GM03348 (cell line): ENCODE results near the gene AOC2.

Source experiments
- DNase-seq: peaks from one replicate; pipeline ENCODE4 v3.0.0; 2012; ENCODE audit warnings: low spot score

AOC2 gene, protein sequence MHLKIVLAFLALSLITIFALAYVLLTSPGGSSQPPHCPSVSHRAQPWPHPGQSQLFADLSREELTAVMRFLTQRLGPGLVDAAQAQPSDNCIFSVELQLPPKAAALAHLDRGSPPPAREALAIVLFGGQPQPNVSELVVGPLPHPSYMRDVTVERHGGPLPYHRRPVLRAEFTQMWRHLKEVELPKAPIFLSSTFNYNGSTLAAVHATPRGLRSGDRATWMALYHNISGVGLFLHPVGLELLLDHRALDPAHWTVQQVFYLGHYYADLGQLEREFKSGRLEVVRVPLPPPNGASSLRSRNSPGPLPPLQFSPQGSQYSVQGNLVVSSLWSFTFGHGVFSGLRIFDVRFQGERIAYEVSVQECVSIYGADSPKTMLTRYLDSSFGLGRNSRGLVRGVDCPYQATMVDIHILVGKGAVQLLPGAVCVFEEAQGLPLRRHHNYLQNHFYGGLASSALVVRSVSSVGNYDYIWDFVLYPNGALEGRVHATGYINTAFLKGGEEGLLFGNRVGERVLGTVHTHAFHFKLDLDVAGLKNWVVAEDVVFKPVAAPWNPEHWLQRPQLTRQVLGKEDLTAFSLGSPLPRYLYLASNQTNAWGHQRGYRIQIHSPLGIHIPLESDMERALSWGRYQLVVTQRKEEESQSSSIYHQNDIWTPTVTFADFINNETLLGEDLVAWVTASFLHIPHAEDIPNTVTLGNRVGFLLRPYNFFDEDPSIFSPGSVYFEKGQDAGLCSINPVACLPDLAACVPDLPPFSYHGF

DNA sequence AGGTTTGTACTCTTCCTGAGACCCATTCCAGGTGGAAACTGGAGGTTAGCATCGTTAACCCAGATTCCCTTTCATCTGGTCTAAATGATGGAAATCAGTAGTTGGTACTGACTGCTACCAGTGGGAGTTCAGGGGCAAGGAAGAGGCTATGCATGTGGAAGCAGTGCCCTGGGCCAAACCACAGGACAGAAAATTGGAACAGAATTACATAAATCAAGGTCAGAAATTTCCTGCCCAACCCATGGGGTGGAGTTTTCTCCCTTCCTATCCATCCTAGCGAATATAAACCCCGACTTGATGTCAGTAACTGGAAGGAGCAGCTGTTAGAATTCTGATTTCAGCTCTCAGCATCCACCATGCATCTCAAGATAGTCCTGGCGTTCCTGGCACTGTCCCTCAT lies at the start of gene AOC2:
Gene AOC2 (plus strand): TSS at position 310 of the 400 bp plus-strand sequence. CDS start 47 bp downstream, at position 357.
- no peak for DNase-seq

DNA sequence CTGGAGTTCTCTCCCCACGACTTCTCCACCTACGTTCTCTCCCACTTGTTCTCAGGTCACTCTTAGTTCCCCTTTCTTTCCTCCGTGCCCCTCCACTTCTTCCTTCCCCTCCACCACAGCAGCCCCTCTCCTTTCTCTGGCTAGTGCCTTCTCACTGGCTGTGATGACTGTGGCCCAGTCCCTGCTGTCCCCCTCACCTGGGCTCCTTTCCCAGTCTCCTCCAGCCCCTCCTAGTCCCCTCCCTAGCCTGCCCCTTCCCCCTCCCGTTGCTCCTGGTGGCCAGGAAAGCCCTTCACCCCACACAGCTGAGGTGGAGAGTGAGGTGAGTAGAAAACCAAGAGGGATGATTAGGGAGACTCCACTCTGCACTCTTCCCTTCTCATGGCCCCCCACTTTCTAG lies 49.3 kb upstream of the AOC2 start:
- no peak for DNase-seq

DNA sequence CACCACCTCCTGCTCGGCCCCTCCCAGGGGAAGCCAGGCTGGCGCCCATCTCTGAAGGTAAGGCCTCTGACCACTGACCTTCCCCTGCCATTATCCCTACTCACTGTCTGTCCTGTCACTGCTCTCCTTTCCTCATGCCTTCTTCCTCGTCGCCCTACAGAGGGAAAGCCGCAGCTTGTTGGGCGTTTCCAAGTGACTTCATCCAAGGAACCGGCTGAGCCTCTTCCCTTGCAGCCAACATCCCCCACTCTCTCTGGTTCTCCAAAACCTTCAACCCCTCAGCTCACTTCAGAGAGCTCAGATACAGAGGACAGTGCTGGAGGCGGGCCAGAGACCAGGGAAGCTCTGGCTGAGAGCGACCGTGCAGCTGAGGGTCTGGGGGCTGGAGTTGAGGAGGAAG lies 48.9 kb upstream of the AOC2 start:
- DNase-seq: no peak

DNA sequence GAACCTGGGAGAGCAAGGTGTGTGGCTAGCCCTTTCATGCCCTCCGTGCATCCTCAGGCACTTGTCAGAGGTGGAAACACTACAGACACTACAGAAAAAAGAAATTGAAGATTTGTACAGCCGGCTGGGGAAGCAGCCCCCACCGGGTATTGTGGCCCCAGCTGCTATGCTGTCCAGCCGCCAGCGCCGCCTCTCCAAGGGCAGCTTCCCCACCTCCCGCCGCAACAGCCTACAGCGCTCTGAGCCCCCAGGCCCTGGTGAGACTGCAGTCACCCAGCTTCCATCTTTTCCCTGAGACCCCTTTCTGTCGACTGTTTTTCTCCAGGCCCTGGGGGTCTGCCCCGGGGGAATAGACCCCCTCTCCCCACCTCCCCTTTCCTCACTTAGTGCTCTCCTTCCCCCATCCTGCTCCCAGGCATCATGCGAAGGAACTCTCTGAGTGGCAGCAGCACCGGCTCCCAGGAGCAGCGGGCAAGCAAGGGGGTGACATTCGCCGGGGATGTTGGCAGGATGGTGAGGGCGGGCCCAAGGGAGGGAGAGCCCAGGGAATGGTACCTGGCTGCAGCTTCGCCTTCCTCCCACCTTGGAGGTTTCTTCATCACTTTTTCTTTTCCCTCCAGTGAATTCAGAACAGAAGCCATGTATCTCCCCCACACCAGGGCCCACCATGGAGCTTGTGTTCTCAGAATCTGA lies 48.2 kb upstream of the AOC2 start:
- DNase-seq: no peak

DNA sequence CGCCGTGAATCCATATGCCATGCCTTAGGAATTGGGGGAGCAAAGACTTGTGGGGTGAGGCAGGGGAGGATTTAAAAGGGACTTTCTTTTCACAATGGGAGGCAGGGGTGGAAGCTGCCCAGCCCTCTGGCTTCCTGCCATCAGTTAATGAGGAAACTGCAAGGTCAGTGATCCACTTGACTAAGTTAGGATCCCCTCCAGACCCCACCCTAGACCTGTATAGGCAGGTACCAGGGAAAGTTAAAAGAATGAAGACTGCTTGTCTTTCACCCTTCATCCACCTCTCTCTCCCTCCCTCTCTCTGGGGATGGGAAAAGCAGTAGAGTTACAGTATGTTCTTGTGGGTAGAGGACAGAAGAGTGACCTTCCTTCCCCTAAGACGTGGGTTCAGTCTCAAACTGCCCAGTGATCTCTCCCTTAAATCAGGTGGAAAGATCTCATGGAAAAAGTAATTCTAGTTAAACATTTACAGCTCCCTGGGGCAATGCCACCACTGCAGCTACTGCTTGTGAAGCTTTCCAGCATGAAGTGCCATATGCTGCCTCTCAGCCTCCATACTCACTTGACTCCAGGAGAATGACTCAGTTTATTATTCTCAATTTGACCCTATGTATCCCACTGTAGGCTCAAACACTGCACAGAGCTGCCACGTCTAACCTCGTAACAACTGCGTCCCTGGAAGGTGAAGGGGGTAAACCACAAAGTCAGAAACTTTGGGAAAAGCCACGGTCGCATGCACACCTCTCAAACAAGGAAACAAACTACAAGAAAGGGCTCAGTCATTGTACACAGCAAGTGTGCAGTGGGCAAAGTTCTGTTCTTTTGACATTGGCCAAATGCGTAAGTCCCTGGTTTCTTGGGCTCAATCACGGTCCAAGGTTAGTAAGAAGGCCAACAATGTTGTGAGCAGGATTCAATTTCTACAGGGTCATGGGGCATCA lies 47.0 kb upstream of the AOC2 start:
- no peak for DNase-seq

DNA sequence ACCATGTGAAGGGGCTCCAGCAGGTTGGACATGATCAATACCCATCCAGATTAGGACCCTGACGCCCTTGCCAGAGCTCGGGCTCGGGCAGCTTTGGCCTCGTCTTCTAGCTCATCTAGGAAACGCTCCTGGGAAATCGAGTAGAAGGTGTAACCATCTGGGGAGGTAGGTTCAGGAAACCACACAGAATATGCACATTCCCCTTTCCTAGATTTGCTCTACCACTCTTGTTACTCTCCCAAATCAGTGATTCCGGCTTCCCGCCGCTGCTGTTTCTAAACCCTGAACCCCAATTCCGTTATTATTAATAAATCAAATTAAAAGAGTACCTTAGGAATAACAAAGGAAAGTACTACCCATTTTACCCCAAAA lies 46.4 kb upstream of the AOC2 start:
- DNase-seq: no peak

DNA sequence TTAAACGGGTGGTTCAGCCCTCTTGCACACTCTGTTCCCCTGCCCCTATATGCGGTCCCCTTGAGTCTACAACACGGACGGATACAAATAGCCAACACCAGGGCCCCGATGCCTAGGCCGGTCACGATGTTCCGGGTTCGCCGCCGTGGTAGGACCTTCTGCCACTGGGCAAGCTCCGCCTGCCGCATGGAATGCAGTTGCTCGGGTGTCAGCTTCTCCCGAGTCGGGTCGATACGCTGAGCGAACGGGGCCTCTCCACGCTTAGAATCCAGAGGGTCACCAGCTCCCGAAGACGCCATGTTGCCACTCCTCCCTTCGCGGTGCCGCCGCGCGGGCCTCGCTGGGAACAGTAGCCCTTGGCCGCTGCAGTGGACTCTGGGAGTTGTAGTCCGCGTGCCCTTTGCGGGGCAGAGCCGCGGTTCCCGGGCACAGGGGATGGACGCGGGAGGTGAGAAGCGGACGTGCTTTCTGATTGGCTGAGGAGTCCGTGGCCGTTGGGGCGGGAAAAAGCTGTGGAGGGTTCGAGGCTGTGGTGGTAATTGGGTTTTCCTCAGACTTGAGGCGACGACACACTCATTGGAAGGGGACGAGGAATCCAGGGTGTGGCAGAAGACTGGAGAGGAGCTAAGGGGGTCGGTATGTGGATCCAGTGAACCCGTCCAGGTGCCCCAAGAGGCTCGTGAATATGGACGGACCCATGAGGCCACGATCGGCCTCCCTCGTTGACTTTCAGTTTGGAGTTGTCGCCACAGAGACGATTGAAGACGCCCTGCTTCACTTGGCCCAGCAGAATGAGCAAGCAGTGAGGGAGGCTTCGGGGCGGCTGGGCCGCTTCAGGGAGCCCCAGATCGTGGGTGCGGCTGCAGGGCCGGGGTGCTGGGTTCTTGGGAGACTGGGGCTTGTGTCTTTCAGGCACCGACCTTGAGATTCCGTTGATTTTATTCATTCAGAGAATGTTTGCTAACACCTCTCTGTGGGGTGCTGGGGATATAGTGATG lies 45.7 kb upstream of the AOC2 start, which contains the start of the genes CNTD1 and COA3:
Gene CNTD1 (plus strand): TSS at position 479 of the 998 bp plus-strand sequence. CDS start 207 bp downstream, at position 686.
Gene COA3 (minus strand): TSS at position 322 of the 998 bp plus-strand sequence. CDS start 23 bp downstream, at position 299.
- peak; percentile 94 for DNase-seq

DNA sequence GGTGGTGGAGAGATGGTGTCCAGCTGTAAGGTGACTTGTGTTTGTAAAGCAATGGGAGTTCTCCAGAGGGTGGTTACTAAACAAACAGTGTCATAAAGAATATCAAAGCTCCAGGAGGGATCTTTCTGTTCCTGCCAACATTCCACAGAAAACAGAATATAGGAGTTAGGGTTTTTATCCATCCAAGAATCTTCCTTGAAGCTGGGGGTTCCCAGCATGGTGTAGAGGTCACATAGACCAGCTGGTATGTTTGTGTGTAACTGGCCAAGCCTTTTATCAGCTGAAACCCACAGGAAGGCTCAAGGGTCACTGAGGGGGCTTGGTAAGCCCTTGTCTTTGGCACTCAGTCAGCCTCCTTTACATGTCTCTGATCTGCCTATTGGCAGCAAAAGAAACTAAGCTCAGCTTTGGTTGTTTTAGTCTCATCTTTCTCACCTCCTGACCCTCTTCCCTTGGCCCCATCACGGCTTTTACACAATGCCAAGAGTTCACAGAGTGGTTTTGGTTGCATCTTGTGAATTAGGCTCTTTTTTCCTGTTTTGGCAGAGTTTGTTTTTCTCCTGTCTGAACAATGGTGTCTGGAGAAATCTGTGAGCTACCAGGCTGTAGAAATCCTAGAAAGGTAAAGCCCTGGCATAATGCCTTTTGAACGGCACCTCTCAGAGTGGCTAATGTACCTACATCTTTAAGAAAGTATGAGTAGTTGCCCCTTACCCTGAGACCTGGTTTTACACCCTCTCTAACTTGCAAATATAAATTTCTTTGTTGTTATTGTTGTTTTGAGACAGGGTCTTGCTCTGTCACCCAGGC lies 41.1 kb upstream of the AOC2 start:
- no peak for DNase-seq

DNA sequence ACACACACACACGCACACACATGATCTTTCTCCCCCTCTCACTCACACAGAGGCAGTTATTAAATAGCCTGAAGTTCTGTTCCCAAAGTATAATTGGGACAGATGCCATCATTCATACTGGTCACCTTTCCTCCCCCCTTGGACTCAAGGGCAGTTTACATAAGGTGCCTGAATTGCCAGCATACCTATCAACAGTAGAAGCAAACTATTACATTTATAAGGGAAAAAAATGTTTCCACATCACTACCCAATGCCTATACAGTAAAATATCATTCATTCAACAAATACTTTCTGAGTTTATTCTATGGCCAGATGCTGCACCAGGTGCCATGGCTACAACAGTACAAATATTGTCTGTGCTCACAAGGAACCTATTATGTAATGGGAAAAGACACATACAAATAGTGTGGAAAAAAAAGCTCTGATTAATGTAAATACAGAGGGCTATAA lies 39.4 kb upstream of the AOC2 start:
- DNase-seq: no peak

DNA sequence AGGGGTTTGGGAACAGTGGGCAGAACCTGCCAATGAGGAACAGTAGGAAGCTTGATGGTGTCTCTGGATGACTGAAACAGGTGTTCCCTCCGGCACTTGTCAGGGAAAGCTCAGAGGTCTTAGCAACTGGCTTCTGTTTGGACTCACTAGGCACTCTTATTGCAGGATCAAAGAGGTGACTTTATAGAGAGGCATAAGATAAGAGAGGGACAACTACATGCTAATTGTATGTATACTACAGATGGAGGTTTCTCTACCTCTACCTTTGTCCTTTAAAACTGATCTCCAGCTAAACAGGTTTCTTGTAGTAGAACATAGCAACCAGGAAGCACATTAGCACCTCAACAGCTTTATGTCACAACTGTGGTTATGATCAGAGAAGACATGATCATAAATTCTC lies 38.1 kb upstream of the AOC2 start:
- no peak for DNase-seq

DNA sequence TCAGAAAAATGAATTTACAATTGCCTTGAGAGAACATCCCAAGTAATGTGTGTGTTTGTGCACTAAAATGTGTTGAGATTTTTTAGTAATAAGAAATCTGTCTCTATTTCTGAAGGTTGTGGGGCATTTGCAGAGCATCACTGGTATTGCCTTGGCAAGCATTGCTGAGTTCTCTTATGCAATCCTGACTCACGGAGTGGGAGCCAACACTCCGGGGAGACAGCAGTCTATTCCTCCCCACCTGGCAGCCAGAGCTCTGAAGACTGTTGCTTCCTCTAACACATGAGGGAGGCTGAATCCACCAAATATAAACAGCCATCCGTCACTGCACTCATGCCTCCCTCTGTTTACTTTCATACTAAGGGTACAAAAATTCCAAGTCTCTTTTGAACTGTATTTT lies 35.1 kb upstream of the AOC2 start:
- DNase-seq: peak; percentile 92

DNA sequence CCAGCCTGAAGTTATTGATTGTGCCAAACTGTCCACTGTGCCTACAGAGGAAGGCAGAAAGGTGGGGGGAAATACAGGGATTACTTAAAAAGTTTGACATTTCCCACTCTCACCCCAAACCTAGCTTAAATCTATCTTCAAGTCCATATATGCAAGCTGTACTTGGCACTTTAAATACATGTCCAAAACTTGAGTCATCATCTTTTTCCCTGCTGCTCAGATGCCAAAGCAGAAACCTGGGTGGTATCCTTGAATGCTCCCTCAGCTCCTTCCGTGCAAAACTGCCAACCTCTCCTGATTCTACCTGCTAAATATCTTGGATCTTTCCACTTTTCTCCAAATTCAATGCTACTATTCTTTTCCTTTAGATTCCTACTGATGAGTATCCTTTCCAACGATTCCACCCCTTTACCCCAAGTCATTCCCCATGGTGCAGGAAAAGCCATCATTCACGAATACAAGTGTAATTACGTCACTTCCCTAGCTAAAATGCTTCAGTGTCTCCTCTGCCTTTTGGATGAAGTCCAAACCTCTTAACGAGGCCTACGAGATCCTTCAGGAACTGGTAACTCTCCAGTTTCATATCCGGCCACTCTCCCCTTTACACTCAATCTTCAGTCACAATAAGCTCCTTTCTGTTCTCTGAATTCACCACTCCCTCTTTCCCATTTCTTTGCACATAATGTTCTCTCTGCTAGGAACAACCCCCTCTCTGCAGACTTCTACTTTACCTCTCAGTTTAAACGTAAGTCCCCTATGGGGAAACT lies 29.6 kb upstream of the AOC2 start:
- peak; percentile 79 for DNase-seq

DNA sequence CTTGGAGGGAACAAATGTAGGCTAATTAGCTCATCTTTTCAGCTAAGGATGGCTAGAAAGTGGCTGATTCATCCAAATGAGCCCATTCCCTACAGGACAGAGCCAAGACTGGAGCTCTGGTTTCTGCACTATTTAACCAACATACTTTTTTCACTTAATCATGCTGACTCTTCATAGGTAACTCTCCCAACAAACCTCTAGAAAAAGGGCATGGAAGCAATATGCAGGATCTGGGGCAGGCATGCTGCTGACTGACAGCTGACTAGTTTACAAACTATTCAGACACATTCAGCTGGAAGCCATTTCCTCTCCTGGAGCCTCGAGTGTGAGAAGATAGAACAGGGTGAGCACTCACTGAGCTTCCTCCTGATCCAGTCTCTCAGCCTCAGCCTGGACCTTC lies 26.5 kb upstream of the AOC2 start:
- DNase-seq: no peak

DNA sequence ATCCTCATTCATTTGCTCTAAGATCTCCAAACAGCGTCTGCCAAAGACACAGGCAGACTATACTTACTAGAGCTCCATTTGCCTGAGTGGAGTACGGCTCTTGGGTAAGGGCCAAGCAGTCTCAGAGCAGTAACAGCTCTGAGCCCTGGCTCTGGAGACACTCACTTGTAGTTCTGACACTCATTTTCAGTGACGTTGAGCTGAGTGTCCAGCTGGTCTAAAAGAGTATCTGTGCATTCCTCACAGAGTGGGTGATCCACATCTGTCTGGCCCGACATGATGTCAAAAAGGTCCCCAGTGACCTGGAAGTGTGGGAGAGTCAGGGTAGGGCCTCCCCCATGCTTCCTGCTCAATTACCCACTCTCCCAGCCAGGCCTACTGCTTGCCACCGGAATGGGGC lies 26.0 kb upstream of the AOC2 start:
- DNase-seq: no peak

DNA sequence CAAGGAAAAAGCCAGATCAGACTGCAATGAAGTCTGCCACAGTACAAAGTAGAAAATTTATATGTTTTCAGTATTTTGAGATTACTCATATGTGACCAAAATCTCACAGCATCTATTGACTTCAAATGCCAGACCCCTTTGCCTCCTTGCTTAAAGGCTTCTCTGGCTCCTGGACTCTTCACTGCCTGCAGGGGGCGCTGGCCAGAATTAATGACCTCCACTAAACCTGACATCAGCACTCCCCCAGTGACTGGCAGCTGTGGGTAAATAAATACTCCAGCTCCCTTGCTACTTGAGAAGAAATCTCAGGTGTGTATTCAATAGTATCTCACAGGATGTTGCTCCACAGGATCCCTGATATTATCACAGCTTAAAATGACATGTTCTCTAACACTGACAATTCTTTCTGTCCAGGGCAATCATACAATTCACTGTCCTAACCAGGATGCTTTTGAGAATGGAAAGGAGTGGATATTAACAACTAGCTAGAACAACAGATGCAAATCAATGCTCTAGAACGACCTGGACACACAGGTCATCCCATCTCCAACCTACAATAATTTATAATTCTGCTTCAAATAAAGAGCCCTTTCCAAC lies 24.3 kb upstream of the AOC2 start:
- DNase-seq: peak; percentile 59

DNA sequence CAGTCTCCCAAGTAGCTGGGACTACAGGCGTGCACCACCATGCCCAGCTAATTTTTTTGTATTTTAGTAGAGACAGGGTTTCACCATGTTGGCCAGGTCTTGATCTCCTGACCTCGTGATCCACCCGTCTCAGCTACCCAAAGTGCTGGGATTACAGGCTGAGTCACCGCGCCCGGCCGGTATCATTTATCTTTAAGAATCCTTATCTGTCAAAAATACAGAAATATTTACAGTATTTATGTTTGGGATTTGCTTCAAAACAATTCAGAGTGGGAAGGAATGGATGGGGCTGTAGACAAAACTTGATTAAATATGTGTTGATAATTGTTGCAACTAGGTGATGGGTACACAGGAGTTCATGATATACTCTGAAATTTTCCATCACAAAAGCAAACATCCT lies 23.2 kb upstream of the AOC2 start:
- DNase-seq: no peak

DNA sequence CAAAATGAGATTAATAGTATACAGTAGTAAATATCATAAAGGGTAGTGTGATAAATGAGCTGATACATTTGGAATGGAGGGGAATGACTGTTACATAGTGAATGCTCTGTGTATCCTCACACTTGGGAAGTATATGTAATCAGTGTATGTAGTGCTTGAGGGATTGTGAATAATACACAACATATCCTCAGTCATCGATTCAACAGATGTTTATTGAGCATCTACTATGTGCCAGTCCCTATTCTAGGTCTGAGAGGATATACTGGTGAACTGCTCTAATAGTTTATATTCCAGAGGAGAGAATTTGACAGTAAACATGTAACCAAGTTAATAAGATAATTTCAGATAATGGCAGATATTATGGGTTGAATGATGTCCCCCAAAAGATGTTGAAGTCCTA lies 16.9 kb upstream of the AOC2 start:
- DNase-seq: no peak

DNA sequence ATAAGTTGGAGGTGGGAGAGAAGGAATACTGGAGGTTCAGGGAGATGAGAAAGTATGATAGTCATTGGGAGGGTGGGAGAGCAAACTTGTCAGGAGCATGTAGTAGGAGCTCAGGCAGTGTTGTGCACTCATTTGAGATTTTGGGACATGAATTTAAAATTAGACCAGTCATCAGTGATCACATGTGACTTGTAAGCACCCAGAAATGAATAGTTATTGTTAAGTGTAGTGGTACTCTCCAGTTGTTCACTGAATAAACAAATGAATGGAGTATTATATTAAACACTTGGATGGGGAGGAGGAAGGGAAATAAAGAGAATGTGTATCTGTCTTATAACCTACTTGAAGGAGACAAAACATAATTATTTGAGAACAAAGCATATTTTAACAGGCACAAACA lies 13.4 kb upstream of the AOC2 start:
- no peak for DNase-seq
